HAP-1 (cell line): ENCODE data around the gene TSGA10.
"Not testable (repeated sequence)": the region's sequence is repeated elsewhere in the genome, so short reads cannot be mapped to it uniquely, and the experiment has no call there.

Source experiments
- DNase-seq, 2 experiments: peaks; one replicate each; pipeline ENCODE4 v3.0.0-alpha.2; 2016 to 2020; ENCODE audit warnings: low spot score in 2 of 2
- H3K27me3 ChIP-seq: fragments of 250-450 bp; sonication (Bioruptor Pico); 2 replicates; pipeline ENCODE4 v1.5.1; 2020; ENCODE audit warnings: low read depth, mild to moderate bottlenecking, moderate library complexity
- H3K36me3 ChIP-seq: fragments of 250-450 bp; sonication (Bioruptor Pico); replicated peaks from 2 replicates; pipeline ENCODE4 v1.5.1; 2020; ENCODE audit warnings: mild to moderate bottlenecking
- H3K4me1 ChIP-seq: fragments of 250-450 bp; sonication (Bioruptor Pico); 2 replicates; pipeline ENCODE4 v1.5.1; 2020; ENCODE audit warnings: mild to moderate bottlenecking
- H3K4me3 ChIP-seq: fragments of 250-450 bp; sonication (Bioruptor Pico); 2 replicates; pipeline ENCODE4 v1.5.1; 2020; ENCODE audit warnings: mild to moderate bottlenecking, moderate library complexity
- H3K9me3 ChIP-seq: fragments of 250-450 bp; sonication (Bioruptor Pico); 2 replicates; pipeline ENCODE4 v1.5.1; 2020; ENCODE audit warnings: mild to moderate bottlenecking, moderate library complexity
- in situ Hi-C: fragments of 300-500 bp; cut with MboI; formaldehyde crosslinking; loops from 3 replicates; pipeline ENCODE4 v1.14.3; 2020; ENCODE audit warnings: low sequenced_read_pairs, inconsistent platforms, mixed read lengths

Gene TSGA10, protein sequence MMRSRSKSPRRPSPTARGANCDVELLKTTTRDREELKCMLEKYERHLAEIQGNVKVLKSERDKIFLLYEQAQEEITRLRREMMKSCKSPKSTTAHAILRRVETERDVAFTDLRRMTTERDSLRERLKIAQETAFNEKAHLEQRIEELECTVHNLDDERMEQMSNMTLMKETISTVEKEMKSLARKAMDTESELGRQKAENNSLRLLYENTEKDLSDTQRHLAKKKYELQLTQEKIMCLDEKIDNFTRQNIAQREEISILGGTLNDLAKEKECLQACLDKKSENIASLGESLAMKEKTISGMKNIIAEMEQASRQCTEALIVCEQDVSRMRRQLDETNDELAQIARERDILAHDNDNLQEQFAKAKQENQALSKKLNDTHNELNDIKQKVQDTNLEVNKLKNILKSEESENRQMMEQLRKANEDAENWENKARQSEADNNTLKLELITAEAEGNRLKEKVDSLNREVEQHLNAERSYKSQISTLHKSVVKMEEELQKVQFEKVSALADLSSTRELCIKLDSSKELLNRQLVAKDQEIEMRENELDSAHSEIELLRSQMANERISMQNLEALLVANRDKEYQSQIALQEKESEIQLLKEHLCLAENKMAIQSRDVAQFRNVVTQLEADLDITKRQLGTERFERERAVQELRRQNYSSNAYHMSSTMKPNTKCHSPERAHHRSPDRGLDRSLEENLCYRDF

DNA sequence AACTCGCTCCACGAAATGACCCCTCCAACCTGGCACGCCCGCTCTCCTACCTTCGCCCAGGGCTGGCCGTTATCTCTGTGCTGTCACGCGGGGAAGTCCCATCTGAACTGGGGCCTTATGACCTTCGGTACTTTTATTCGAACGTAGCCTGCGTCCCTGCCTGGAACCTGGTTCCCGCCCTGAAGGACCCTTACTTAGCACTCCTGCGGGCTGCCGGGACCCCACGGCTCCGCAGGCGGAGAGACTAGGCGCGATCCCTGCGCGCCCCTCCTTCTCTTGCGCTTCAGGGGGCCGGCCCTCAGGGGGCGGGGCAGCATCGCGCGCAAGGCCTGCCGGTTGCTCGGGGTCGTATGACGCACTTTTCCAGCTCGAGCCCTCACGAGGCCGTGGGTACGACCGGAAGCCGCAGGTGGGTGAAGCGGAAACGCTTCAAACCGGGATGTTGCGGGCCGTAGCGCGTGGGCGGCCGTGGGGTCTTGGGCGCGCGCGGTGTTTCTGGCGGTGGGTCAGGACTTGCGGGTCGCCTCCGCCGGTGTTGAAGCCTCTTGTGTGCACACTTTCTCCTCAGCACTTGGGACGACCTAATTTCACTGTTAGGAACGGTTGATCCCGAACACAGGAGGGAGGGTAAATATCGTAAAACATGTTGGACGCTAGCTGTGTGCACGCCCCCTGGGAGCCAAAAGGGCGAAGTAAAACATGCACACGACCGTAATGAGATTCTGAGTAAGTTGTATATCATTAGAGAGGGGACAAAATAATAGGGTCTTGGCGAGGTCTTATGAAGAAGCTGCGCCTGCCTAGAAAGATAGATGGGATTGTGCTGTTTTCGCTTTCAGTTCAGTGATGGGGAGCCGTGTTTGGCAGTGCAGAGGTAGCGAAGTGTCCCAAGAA is at the start of gene TSGA10, which contains the start of gene LIPT1:
Gene TSGA10 (minus strand): TSS at position 300 of the 894 bp plus-strand sequence. CDS start 45,503 bp downstream, outside the sequence.
Gene LIPT1 (plus strand): TSS at position 325 of the 894 bp plus-strand sequence. CDS start 6,991 bp downstream, outside the sequence.
- in situ Hi-C loops, result no loop called here
- H3K4me3 ChIP-seq, result peak within 1 kb of the TSS; percentile 67
- H3K36me3 ChIP-seq, result peaks cover 9% of the 10 kb centered on the region
- peaks cover 5% of the 10 kb centered on the region for H3K4me1 ChIP-seq
- H3K27me3 ChIP-seq, result no peaks in the 10 kb centered on the region
- no peaks in the 10 kb centered on the region for H3K9me3 ChIP-seq
- peak; percentile 90 to 92 for DNase-seq

DNA sequence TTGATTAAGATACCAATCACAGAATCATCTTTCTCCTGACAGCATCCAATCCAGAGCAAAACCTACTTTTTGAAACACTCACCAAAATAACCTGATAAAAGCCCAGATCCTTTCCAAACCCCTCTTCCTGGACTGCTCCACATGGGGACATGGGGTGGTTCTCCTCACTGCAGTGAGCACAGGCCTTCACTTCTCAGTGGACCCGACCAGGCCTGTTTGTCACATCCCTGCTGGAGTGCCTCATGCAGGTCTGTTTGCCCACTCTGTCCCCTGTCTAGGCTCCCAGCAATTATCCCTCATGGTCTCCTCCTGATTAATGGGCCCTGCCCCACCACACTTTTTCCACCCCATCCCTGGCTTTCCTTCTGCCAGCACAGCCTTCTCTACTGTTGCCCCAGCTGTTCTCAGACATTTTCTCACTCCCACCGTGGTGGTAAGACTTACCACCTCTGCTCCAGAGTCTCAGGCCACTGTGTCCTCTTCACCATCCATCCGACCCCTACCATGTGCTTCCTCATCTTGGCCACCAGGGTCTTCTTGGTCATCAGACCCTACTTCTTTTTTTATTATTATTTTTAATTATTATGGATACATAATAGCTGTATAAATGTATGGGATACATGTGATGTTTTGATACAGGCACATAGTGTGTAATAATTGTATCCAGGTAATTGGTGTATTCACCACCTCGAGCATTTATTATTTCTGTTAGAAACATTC is 47.4 kb upstream of the TSGA10 start:
- Histone ChIP-seq H3K27me3 (no peaks in the 10 kb centered on the region), H3K36me3 (peaks cover 25% of the 10 kb centered on the region), H3K9me3 (no peaks in the 10 kb centered on the region), H3K4me3 (no peak overlapping the region), H3K4me1 (no peaks in the 10 kb centered on the region)
- in situ Hi-C loops, result no loop called here
- DNase-seq, result no peak

DNA sequence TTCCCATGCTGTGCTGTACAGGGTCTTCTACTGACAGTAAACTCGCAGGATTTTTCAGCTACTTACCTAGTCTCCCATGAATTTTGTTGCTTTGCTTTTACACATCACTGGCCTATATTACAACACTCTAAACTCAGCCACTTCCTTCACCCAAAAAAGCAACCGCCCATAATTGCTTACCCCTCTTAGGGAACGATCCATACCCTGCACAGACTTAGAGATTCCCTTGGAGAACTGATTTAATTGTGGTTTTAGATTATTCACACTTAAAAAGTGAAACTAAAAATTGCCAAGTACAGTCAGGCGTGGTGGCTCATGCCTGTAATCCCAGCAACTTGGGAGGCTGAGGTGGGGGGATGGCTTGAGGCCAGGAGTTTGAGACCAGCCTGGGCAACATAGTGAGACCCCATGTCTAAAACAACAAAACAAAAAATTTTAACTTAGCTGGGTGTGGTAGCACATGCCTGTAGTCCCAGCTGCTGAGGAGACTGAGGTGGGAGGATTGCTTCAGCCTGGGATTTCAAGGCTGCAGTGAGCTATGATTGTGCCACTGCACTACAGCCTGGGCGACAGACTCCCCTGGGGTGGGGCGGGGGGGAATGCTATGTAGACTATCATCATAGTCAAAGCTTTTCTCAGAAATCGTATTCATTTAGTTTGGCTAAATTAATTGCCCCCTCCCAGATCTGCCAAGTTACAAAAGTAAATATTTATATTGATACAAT is 45.5 kb upstream of the TSGA10 start:
- DNase-seq, result no peak
- peaks cover 42% of the 10 kb centered on the region for H3K36me3 ChIP-seq
- H3K9me3 ChIP-seq, result no peaks in the 10 kb centered on the region
- no peak overlapping the region for H3K4me3 ChIP-seq
- in situ Hi-C loops, result no loop called here
- H3K27me3 ChIP-seq, result no peaks in the 10 kb centered on the region
- H3K4me1 ChIP-seq, result no peaks in the 10 kb centered on the region

DNA sequence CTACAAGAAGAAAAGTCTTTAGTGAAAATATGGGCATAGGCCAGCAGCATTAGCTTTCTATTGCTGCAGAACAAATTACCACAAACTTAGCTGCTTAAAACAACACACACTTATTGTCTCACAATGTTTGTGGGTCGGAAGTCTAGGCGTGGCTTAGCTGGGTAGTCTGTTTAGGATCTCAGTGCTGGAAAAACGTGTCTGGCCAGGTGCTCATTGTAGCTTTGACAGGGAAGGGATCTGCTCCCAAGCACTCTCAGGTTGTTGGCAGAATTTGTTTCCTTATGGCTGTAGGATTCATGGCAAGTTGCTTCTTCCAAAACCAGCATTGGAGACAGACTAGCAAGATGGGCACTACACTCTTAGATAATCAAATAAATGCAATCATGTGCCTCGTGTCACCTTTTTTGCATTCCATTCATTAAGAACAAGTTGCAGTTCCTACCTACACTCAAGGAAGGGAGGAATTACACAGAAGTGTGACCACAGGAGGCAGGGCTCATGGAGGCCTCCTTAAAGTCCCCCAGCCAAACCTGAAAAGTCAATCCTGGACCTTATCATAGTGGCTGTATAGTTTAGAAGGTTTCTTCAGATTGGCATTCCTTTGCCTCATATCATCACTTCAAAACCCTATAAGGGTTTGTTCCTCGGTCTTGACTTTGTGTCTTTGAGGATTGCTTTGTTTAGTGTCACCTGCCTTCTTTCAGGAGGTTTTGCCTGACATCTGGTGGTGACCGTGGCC is 43.5 kb upstream of the TSGA10 start:
- no peak for DNase-seq
- in situ Hi-C loops, result loop anchor here (25.0 kb wide), 1 partner anchor 289 kb away; the partner anchor contains the start of gene REV1
- H3K27me3 ChIP-seq, result no peaks in the 10 kb centered on the region
- no peaks in the 10 kb centered on the region for H3K4me1 ChIP-seq
- no peak overlapping the region for H3K4me3 ChIP-seq
- no peaks in the 10 kb centered on the region for H3K9me3 ChIP-seq
- peaks cover 54% of the 10 kb centered on the region for H3K36me3 ChIP-seq

DNA sequence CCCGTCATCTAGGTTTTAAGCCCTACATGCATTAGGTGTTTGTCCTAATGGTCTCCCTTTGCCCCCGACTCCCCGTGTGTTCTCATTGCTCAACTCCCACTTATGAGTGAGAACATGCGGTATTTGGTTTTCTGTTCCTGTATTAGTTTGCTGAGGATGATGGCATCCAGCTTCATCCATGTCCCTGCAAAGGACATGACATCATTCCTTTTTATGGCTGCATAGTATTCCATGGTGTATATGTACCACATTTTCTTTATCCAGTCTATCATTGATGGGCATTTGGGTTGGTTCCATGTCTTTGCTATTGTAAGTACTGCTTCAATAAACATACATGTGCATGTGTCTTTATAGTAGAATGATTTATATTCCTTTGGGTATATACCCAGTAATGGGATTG is 37.6 kb upstream of the TSGA10 start:
- not testable (repeated sequence) for DNase-seq, H3K4me3 ChIP-seq, H3K27me3 ChIP-seq, H3K4me1 ChIP-seq, H3K9me3 ChIP-seq
- peaks cover 75% of the 10 kb centered on the region for H3K36me3 ChIP-seq
- in situ Hi-C loops, result loop anchor here (25.0 kb wide), 1 partner anchor 295 kb away; the partner anchor contains the start of gene REV1

DNA sequence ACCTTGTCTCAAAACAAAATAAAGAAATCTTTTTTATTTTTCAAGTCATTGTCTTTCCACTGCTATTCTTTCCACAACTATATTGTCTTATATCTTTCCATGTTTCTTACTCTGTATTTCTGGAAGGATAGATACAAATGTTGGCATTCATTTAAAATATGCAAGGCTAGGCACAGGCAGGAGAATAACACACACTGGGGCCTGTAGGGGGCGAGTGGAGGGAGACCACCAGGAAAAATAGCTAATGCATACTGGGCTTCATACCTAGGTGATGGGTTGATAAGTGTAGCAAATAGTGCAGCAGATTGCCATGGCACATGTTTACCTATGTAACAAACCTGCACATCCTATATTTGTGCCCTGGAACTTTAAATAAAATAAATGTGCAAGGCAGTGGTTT is 35.8 kb upstream of the TSGA10 start:
- no peaks in the 10 kb centered on the region for H3K27me3 ChIP-seq
- H3K4me1 ChIP-seq, result no peaks in the 10 kb centered on the region
- H3K36me3 ChIP-seq, result peaks cover 61% of the 10 kb centered on the region
- H3K4me3 ChIP-seq, result no peak overlapping the region
- in situ Hi-C loops, result loop anchor here (25.0 kb wide), 1 partner anchor 297 kb away; the partner anchor contains the start of gene REV1
- DNase-seq, result no peak
- H3K9me3 ChIP-seq, result no peaks in the 10 kb centered on the region

DNA sequence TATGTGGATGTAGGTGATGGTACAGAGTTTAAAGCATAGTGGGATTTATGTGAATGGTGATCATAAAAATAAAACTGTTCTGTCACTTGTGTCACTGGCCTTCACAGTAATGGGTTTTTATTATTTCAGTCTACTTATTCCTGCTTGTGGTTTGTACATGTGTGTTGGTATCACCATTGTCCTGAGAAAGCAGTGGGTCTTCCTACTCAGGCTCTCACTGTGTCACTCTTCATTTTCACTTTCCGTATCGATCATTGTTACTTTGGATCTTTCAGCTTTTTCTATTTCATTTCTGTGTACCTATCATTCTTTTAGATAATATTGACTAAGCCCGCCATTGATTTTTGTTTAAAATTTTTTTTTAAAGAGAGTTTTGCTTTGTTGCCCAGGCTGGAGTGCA is 33.6 kb upstream of the TSGA10 start:
- no peaks in the 10 kb centered on the region for H3K4me1 ChIP-seq
- H3K27me3 ChIP-seq, result no peaks in the 10 kb centered on the region
- H3K9me3 ChIP-seq, result no peaks in the 10 kb centered on the region
- peaks cover 47% of the 10 kb centered on the region for H3K36me3 ChIP-seq
- no peak overlapping the region for H3K4me3 ChIP-seq
- in situ Hi-C loops, result loop anchor here (25.0 kb wide), 1 partner anchor 299 kb away; the partner anchor contains the start of gene REV1
- DNase-seq, result no peak

DNA sequence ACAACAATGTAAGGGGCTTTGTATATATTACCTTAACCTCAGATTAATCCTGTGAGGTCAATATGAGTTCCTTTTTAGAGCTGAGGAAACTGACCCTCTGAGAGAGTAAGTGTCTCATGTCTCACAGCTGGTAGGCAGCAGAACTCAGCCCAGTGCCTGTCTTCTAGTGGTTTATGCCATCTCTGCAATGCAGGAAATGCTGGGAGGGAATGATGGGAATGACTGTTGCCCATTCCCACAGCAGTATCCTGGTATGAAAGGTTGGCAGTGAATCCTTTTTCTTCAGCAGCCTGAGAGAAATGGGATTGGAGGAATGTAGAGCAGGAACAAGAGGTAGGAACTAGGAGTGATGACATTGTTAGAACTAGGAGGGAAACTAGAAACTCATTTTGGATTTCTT is 32.3 kb upstream of the TSGA10 start:
- Histone ChIP-seq H3K4me1 (peaks cover 7% of the 10 kb centered on the region), H3K9me3 (no peaks in the 10 kb centered on the region), H3K36me3 (peaks cover 39% of the 10 kb centered on the region), H3K27me3 (no peaks in the 10 kb centered on the region), H3K4me3 (no peak overlapping the region)
- DNase-seq, result no peak
- in situ Hi-C loops, result loop anchor here (25.0 kb wide), 1 partner anchor 300 kb away; the partner anchor contains the start of gene REV1

DNA sequence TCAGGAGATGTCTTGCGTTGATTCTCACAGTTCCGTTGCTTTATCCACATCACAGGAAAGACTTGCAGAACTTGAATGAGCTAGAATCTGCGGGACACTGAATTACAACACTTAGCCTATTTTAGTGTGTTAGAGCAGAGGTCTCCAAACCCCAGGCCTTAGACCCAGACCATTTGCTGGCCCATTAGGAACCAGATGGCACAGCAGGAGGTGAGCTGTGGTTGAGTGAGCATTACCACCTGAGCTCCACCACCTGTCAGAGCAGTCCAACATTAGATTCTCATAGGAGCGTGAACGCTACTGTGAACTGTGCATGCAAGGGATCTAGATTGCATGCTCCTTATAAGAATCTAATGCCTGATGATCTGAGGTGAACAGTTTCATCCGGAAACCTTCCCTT is 30.1 kb upstream of the TSGA10 start:
- Histone ChIP-seq H3K27me3 (no peaks in the 10 kb centered on the region), H3K9me3 (no peaks in the 10 kb centered on the region), H3K4me3 (no peak overlapping the region), H3K36me3 (peaks cover 25% of the 10 kb centered on the region), H3K4me1 (peaks cover 7% of the 10 kb centered on the region)
- in situ Hi-C loops, result loop anchor here (25.0 kb wide), 1 partner anchor 302 kb away; the partner anchor contains the start of gene REV1
- DNase-seq, result no peak

DNA sequence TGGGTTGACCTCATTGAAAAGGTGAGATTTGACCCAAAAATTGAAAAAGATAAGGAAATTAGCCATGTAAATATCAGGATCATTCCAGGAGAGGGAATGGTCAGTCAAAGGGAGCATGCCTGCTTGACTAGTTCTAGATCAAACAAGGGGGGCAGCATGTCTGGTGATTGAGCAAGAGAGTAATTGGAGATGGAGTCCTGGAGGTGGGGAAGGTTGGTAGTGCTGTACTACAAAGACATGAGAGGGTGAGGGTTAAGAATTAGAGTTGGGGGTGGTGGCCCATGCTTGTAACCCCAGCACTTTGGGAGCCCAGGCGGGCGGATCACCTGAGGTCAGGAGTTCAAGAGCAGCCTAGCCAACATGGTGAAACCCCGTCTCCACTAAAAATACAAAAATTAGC is 28.3 kb upstream of the TSGA10 start:
- Histone ChIP-seq H3K4me1 (peaks cover 7% of the 10 kb centered on the region), H3K27me3 (no peaks in the 10 kb centered on the region), H3K4me3 (no peak overlapping the region), H3K36me3 (peaks cover 8% of the 10 kb centered on the region), H3K9me3 (no peaks in the 10 kb centered on the region)
- in situ Hi-C loops, result loop anchor here (25.0 kb wide), 1 partner anchor 304 kb away; the partner anchor contains the start of gene REV1
- no peak for DNase-seq

DNA sequence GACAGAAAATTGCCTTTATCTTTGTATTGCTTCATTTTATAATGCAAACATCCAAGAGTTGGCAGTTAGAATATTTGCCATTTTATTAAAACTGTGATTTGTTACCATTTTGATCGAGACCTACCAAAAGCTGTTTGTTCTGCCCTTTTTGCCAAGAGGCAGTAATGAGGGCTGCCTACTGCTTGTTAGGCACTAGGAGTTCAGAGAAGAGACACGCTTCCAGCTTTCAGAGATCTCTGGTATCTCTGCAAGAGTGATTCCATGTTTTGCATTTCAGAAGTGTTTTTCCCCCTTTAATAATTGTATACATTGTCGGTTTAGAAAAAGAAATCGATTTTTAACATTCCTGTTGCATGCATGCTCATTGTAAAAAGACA is 26.9 kb upstream of the TSGA10 start:
- no peaks in the 10 kb centered on the region; the same call in none of the 2 replicates for H3K36me3 ChIP-seq
- in situ Hi-C loops, result loop anchor here (25.0 kb wide), 1 partner anchor 306 kb away; the partner anchor contains the start of gene REV1
- H3K27me3 ChIP-seq, result no peaks in the 10 kb centered on the region
- H3K4me1 ChIP-seq, result peaks cover 7% of the 10 kb centered on the region
- H3K9me3 ChIP-seq, result no peaks in the 10 kb centered on the region
- peak overlapping the region; percentile 73 for H3K4me3 ChIP-seq
- DNase-seq, result peak in 1 of 2 experiments; percentile 7
